ENCODE measurements around the gene BLCAP. TPM values are rescaled to one million over a fixed set of nuclear protein-coding genes. Genes with fewer than 3 reads are reported as not detected.
"Not testable (repeated sequence)": the region's sequence is repeated elsewhere in the genome, so short reads cannot be mapped to it uniquely, and the experiment has no call there.

Gene BLCAP
- total RNA-seq, 1 donor from 2014 or later: 44.2 TPM

DNA sequence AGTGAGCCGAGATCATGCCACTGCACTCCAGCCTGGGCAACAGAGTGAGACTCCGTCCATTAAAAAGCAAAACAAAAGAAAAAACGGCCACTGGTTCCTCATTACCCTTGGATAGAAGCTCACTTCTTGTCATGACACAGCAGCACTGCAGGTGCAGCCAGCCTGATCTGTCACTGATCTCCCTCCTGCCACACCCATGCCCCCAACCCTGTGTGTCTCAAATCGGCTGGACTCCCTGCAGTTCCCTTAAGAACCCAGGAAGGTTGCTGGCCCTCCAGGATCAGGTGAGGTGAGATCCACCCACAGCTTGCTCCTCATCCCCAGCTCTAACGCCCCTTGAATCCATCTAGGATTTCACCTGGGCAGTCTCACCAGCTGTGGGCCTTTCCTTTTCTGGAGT lies 32.9 kb downstream of the BLCAP start:
- Mint-ChIP-seq H3K9me3 (peaks cover 6% of the 10 kb centered on the region), H3K27me3 (ENCODE audit: low read depth) (no peaks in the 10 kb centered on the region), H3K4me1 (peaks cover 13% of the 10 kb centered on the region), H3K27ac (ENCODE audit: unreplicated experiment) (no peak overlapping the region), H3K4me3 (no peak overlapping the region), H3K36me3 (ENCODE audit: low read depth) (peaks cover 4% of the 10 kb centered on the region)
- DNase-seq (ENCODE audit: low read depth, low spot score): no peak
- TF ChIP-seq, protein P1, sequence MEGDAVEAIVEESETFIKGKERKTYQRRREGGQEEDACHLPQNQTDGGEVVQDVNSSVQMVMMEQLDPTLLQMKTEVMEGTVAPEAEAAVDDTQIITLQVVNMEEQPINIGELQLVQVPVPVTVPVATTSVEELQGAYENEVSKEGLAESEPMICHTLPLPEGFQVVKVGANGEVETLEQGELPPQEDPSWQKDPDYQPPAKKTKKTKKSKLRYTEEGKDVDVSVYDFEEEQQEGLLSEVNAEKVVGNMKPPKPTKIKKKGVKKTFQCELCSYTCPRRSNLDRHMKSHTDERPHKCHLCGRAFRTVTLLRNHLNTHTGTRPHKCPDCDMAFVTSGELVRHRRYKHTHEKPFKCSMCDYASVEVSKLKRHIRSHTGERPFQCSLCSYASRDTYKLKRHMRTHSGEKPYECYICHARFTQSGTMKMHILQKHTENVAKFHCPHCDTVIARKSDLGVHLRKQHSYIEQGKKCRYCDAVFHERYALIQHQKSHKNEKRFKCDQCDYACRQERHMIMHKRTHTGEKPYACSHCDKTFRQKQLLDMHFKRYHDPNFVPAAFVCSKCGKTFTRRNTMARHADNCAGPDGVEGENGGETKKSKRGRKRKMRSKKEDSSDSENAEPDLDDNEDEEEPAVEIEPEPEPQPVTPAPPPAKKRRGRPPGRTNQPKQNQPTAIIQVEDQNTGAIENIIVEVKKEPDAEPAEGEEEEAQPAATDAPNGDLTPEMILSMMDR (conservative IDR thresholded peaks at IDR 0.05): no peak

DNA sequence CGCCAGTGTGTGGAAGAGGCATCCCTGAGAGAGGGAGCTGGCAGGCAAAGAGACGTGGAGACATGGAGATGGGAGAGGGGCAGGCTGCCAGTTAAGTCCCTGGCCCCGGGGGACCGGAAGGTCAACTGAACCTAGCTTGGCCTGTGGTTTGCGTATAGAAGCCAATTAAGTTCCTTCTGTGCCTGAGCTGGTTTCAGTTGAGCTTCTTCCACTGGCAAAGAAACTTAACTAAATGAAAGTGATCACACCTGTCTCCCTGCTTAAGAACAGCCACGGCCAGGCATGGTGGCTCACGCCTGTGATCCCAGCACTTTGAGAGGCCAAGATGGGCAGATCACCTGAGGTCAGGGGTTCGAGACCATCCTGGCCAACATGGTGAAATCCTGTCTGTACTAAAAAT lies 33.4 kb downstream of the BLCAP start:
- Mint-ChIP-seq H3K27me3 (ENCODE audit: low read depth) (no peaks in the 10 kb centered on the region), H3K27ac (ENCODE audit: unreplicated experiment) (no peak overlapping the region), H3K9me3 (peaks cover 6% of the 10 kb centered on the region), H3K36me3 (ENCODE audit: low read depth) (peaks cover 4% of the 10 kb centered on the region), H3K4me3 (no peak overlapping the region), H3K4me1 (peaks cover 13% of the 10 kb centered on the region)
- TF ChIP-seq, protein P1 (conservative IDR thresholded peaks at IDR 0.05): no peak
- DNase-seq (ENCODE audit: low read depth, low spot score): no peak

DNA sequence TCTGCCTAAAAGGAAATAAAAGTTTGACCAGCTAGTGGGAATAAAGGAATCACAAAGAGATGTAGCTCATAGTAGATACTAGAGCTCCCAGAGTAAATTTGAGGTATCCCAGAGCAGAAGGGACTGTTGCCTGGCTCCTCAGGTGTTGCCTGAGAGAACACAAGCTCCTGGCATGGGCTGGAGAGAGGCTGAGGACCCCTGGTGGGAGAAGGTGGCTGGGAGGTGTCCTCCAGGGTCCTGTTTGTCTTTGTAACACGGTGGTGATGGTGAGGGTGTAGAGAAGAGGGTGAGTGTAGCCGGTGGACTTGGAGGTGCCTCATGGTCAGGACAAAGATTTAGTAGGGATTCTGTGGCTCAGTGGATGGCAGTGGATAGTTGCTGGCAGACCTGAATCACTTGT lies 34.7 kb downstream of the BLCAP start:
- peak overlapping the region; percentile 24 for H3K27ac Mint-ChIP-seq (ENCODE audit: unreplicated experiment)
- no peak overlapping the region for H3K4me3 Mint-ChIP-seq
- H3K9me3 Mint-ChIP-seq: peaks cover 6% of the 10 kb centered on the region
- TF ChIP-seq, protein P1 (conservative IDR thresholded peaks at IDR 0.05): no peak
- no peaks in the 10 kb centered on the region for H3K27me3 Mint-ChIP-seq (ENCODE audit: low read depth)
- H3K4me1 Mint-ChIP-seq: peaks cover 13% of the 10 kb centered on the region
- peaks cover 4% of the 10 kb centered on the region for H3K36me3 Mint-ChIP-seq (ENCODE audit: low read depth)
- no peak for DNase-seq (ENCODE audit: low read depth, low spot score)

DNA sequence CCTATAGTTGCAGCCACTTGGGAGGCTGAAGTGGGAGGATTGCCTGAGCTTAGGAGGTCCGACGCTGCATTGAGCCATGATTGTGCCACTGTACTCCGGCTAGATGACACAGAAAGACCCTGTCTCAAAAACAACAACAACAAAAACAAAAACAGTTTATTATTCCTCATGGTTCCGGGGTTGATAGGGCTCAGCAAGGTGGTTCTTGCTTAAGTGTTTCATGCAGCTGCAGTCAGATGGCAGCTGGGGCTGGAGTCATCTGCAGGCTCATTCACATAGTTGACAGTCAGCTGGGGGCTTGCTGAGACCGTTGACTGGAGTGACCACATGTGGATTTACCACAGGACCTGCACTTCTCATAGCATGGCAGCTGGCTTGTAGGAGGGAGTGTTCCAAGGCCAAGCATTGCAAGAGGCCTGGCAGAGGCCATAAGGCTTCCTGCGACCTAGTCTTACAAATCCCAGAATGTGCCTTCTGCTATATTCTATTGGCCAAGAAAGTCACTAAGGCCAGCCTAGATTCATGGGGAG lies 35.5 kb downstream of the BLCAP start:
- Mint-ChIP-seq H3K27ac (ENCODE audit: unreplicated experiment) (no peak overlapping the region), H3K27me3 (ENCODE audit: low read depth) (no peaks in the 10 kb centered on the region), H3K4me1 (peaks cover 13% of the 10 kb centered on the region), H3K36me3 (ENCODE audit: low read depth) (peaks cover 4% of the 10 kb centered on the region), H3K9me3 (peaks cover 6% of the 10 kb centered on the region), H3K4me3 (no peak overlapping the region)
- no peak for DNase-seq (ENCODE audit: low read depth, low spot score)
- TF ChIP-seq, protein P1 (conservative IDR thresholded peaks at IDR 0.05): no peak

DNA sequence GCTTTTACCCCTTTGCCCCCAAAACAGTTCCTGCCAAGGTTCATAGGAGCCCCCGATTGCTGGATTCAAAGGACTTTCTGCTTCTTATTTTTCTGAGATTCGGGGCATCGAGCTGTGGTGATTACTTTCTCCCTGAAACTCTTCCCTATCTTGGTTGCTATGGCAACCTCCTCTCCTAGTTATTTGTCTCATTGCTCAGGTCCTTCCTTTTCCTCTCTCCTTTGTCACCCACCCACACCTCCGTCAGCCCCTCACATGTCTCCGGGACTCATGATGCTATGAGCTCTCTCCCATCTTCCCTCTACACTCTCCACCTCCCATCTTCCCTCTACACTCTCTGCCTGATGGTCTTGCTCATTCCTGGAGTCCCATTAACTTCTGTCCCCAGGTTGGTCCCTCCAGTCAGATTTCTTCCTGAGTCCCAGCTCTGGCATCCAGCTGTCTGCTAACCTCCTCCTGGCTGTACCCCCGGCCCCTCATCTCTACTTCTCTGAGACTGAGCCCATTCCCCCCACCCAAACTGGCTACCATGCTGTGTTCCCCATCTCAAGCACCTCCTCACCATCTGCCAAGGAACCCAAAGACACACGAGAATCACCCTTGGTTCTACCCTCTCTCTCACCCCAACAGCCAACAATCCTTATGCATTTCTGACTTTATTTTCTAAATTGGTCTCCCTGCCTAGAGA lies 36.9 kb downstream of the BLCAP start:
- Mint-ChIP-seq H3K27me3 (ENCODE audit: low read depth) (no peaks in the 10 kb centered on the region), H3K36me3 (ENCODE audit: low read depth) (peaks cover 4% of the 10 kb centered on the region), H3K27ac (ENCODE audit: unreplicated experiment) (no peak overlapping the region), H3K4me3 (no peak overlapping the region), H3K4me1 (peaks cover 13% of the 10 kb centered on the region), H3K9me3 (peaks cover 6% of the 10 kb centered on the region)
- TF ChIP-seq, protein P1 (conservative IDR thresholded peaks at IDR 0.05): no peak
- DNase-seq (ENCODE audit: low read depth, low spot score): no peak

DNA sequence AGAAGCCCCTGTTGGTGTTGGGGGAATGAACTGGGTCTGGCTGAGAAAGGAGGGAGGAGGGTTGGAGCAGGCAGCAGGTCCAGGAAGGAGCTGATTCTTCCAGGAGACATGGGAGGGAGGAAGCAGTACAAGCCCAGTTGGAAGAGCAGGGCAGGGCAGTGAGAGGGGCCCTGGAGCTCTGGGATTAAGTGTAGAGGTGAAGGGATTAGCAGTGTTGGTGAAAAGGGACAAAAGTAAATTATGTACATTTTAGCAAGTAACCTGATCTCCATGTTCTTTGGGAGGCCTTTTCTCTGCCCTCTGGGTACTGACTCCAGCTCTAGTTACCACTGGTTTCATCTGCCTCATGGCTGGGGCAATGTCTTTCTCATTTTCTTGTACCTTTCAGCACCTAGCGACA lies 41.5 kb downstream of the BLCAP start:
- not testable (repeated sequence) for DNase-seq (ENCODE audit: low read depth, low spot score)

More for the DNA sequence above, 41.5 kb downstream of the BLCAP start:
- Mint-ChIP-seq H3K27ac (ENCODE audit: unreplicated experiment) (peak overlapping the region; percentile 39), H3K4me1 (peaks cover 12% of the 10 kb centered on the region)
- H3K9me3 Mint-ChIP-seq; H3K27me3 Mint-ChIP-seq (ENCODE audit: low read depth); H3K4me3 Mint-ChIP-seq; H3K36me3 Mint-ChIP-seq (ENCODE audit: low read depth): not testable (repeated sequence)
